ENCODE results near the gene NUTM1.

- TF ChIP-seq EP300 (IDR thresholded peaks at IDR 0.05) (no peak), CTCF (IDR thresholded peaks at IDR 0.05) (no peak)
Measured at GRCh38 chr15:34323217-34323616, 19.9 kb upstream of the NUTM1 start.
